NCI-H2081 (cell line): Measurements from ENCODE around the gene CACNG1.

Experiments used
- DNase-seq, 2 experiments: peaks; one replicate each; lab custom pipeline; 2025; lab: John Stamatoyannopoulos, UW

Gene CACNG1

DNA sequence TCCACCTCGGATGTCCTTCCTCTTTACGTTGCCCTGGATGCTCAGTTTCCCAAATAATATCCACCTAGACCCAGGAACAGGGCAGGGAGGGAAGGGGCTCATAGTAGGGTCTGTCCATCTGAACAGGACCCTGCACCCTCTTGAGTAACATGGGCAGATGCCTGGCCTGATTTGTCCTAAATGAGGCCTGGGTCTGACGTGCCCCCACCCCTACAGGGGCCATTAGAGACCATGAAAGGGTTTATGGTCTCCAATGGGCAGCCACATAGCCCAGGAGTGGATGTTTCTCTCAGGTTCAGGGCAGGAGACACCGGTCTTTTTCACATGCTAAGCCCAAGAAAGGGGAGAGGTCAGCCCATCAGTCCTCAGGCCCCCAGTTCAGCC lies 6.8 kb downstream of the CACNG1 start:
- no peak for DNase-seq

DNA sequence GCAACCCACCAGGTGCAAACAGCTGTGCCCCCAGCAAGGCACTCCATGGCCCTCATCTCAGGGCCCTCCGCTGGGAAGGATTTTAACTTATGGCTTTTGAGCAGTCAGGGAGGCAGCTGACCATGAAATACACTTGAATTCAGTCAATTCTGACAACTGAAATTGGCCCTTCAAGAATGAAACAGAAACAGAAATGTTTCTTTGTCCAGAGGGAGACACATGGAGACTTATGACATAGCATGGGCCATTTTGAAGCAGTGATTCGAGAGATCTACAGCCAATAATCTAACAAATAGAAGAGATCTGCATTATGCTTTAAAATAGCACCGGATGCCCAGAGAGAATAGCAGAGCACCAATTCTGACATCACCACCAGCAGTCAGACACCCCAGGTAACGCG lies 7.5 kb downstream of the CACNG1 start:
- DNase-seq: no peak

DNA sequence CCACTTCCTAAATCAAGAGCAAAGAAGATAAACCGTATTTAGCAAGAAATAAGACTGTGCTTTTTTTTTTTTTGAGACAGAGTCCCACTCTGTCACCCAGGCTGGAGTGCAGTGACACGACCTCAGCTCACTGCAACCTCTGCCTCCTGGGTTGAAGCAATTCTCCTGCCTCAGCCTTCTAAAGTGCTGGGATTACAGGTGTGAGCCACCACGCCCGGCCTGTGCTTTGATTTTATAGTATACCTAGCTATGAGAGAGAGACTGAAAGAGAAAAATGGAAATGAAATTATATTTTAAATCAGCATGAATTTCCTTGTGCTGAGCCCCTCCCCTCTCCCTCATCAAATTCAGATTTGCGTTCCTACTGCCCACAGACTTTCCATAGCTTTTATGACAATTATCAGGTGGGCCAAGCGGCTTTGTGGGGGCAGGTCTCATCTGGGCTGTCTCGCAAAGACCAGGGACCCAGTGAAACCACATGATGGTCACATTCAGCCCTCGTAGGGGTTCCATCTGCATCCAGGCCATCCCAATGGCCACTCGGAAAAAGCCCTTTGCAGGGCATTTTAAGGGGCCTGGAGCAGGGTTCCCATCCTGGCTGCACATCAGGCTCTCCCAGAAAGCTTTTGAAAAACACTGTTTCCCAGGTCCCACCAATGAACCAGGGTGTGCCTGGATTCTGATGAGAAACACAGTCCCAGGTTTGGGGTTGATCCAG lies 8.5 kb downstream of the CACNG1 start:
- no peak for DNase-seq

DNA sequence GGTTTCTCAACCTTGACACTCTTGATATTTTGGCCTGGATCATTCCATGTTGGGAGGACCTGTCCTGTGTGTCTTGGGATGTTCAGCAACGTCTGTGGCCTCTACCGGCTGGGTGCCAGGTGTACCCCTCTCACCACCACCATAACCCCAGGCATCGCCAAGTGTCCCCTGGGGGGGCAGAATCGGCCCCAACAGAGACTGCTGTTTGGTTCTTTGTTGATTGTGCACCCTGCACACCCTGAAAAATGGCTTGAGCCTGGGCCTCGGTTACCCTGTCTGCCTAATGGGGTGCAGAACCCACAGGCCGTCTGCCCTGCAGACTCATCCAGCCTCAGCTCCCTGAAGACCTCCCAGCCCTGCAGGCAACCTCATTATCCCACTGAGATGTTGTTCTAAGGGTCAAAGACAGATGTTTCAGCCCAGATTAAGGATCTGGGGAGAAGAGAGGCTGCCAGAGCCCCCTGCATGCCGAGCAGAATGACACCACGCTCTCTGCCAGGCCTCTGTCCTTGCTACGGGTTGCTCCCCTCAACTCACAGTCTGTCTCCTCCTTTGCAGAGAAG lies 9.2 kb downstream of the CACNG1 start:
- DNase-seq: no peak

DNA sequence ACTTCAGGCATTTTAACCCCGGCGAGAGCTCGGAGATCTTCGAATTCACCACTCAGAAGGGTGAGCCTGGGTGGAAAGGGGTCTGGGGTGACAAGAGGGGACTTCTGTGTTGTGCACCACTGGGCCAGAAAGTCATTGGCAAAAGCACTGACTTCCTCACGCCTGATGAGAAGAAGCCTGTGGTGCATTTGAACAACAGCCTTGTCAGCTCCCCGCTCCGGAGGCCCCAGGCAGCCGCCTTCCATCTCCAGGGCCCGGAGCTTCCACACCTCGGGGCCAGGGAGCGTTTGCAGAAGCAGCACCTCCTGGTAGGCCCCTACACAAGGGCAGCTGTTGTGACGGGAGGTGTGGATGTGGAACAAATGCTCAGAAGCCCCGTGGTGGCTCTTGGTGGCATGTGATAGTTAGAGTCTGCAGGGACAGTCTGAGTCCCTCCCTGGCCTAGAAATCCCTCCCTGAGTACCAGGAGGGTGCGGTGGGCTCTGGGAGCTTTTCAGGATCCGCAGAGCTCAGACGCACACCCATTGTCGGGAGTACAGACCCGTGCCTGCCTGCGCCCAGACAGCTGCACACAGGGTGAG lies 9.7 kb downstream of the CACNG1 start:
- DNase-seq: no peak

DNA sequence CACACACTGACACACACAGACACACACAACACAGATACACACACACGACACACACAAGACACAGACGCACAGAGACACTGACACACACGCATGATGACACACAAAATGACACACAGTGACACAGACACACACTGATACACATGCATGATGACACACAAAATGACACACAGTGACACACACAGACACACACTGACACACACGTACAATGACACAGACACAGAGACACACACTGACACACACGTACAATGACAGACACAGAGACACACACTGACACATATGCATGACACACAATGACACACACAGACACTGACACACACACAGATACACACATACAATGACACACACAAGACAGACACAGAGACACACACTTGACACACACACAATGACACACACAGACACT lies 10.3 kb downstream of the CACNG1 start:
- DNase-seq: no peak

DNA sequence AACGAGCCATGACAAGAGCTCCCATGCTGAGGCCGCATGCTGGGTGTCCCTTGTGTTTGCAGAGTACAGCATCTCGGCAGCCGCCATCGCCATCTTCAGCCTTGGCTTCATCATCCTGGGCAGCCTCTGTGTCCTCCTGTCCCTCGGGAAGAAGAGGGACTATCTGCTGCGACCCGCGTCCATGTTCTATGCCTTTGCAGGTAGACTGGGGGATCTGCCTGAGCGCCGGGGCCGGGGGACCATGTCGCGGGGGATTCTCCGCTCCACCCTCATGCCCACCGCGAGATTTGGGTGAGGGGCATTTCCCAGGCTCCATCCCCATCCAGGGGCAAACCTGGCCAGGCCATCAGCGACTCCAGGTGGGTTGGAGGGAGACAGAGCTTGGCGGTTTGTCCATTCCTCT lies 10.7 kb downstream of the CACNG1 start:
- DNase-seq: no peak

DNA sequence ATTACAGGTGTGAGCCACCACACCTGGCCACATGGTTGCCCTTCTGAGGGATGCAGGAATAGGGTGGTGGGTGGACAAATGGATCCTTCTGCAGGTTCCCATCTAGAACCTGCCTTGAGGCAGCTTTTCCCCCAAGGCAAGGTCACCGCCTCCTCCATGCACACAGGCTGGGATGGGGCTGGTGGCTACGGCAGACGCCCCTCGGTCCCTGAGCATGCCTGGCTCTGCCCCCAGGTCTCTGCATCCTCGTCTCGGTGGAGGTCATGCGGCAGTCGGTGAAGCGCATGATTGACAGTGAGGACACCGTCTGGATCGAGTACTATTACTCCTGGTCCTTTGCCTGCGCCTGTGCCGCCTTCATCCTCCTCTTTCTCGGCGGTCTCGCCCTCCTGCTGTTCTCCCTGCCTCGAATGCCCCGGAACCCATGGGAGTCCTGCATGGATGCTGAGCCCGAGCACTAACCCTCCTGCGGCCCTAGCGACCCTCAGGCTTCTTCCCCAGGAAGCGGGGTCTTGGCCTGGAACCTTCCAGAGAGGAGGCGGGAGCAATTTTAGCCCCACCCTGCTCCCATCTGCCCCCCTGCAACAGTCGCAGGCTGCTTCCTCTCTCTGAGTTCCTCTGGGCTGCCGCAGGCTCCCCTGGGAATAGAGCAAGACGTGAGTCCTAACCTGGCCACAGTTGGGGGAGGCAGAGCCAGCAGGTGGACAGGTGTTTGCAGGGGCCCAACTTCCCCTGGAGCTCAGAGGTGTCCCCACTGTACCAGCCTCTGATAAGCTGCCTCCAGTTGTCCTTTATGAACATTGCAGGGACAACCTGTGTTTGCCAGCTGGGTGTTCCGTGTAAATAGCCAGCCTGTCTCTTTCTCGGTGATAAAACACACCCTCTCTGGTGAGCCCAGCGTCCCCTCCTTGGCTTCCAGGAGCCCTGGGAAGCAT lies 11.7 kb downstream of the CACNG1 start:
- peak in 1 of 2 experiments; percentile 11 for DNase-seq

DNA sequence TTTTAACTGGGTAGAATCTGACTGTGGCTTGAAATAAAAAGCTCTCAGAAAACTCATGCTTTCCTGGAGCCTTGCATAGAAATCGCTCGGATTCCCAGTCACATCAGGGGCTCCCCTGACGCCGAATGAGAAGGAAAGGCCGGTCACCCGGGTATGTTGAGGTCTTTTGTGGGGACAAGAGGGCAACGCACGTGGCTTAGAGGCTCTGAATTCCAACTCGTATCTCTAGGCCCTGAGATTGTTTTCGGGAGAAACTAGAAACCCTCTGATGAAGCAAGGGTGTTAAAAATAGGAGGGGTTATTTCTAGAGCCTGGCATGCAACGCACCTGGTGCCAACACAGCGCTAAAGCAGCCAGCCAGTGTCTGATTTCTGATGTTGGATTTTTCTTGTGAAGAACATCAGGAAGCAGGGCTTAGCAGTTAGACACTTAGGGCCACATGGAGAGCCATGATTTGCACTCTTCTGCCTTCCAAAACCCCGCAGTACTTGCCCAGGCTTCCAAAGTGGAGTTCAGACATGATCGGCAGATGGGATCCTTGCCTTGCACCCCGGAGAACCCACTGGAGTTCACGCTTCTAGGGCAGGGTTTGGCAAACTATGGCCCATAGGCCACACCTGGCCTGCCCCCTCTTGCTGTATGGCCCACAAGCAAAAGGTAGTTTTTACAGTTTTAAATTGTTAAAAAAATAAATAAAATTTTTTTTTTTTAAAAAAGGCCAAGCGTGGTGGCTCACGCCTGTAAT lies 12.6 kb downstream of the CACNG1 start:
- no peak for DNase-seq

DNA sequence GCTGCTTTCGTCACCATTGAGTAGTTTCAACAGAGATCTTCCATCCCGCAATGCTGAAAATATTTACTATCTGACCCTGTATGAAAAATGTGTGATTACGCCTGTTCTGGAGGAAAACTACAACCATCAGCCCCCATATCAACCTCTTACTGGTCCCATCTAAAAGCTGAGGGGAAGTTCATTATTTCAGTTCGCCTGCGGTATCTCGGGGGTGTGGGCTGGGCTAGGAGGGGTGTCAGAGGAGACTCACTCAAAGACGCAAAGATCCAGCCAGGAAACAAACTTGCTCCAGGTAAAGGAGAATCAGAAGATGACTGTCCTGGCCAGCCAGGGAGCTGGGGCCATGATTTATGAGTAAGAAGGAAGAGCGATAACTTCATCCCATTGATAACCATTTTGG lies 13.7 kb downstream of the CACNG1 start:
- DNase-seq: no peak

DNA sequence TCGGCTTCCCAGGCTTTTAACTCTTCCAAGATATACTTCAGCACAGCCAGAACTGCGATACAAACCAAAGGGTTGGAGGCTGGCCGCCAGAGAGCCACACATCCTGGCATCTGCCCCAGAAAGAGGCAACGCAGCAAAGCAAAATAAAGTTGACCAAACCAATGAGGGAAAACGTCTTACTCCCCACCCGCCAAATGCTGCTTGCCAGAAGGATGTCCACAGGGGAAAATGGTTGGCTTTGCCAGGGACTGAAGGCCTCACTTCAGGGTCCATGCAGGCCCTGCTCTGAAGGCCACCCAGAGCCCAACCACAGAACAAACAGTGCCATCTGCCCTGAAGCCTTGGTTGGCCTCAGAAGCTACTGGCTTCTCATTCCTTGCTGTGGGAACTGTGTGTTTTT lies 15.0 kb downstream of the CACNG1 start:
- no peak for DNase-seq

DNA sequence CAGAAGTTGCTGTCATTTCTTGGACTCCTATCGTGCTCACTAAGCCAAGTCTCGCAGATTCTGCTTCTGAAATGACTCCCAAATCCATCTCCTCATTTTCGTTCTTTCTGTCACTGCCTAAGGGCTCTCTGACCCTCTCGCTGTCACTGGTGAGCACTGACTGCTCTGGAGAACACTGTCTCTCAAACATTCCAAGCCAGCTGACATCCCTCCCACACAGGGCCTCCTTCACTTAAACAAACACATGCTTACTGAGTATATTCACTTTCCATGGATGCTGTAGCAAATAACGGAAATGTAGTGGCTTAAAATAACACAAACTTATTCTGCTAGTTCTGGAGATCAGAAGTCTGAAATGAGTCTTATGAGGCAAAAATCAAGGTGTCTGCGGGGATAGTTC lies 18.8 kb downstream of the CACNG1 start:
- DNase-seq: no peak

DNA sequence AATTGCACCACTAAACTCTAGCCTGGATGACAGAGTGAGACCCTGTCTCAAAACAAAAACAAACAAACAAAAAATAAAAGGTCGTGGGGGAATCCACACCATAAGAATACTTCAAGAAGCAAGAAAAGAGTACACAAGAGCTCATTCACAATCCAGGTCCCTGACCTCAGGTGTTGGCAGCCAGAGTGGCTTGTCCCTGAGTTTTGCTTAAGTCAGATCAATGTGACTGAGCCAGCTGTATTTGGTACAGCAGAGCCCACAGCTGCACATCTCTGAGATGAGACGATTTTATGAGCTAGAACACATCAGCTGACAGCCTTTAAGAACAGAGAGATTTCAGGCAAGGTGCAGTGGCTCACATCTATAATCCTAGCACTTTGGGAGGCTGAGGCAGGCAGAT lies 22.4 kb downstream of the CACNG1 start:
- DNase-seq: no peak

DNA sequence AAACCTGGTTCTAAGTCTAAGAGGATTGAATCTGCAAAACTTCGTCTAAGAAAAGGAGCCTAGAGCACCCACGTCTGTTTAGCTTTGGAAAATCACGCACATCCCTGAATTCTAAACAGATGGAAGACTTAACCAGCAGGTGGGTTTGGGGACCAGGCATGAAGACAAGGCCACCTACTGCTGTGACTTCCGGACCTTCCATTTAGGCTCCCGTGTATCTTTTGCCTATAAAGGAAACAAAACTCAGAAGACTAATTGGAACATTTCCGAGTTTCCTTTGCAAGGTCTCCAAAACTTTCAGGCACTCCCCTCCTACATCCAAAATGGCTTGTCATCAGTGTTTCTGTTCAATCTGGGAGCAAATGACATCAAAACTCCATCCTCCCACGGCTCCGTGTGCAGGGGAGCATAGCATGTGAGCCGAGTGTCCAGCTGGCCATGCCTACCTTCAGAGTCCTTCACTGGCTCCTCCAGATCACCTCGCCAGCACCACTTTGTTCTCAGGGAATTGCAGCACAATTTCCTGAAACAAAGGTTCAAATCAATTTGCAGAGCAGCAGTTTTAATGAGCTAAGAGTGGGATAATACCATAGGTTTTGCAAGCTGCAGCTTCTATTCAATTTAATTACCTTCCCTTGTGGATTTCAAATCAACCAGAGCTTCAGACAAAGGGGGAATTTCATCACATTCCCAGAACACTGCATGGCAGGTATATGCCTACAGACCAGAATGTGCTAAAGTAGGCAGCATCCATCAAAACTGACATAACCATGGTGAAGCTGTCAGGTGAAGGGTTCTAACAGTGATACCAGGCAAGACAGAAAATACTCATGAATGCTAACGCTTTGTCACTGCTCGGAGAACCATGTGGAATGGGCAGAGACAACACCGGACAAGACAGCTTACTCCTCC lies 23.5 kb downstream of the CACNG1 start:
- no peak for DNase-seq

DNA sequence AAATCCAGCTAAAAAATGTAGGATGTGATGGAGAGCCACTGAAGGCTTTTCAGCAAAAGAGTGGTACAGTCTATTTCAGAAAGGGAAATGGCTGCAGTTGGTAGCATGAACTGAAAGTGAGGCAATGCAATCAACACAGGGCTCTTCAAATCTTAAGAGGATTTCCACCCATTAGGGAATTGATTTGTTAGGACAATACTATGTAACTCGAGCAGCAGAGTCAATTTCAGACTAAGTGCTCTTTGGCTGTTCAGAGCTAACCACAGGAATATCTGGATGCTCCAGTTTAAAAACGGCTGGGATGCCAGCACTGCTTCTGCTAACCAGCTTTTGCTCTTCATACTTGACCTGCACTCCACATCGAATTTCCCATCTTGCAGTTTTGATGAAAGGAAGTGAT lies 24.6 kb downstream of the CACNG1 start:
- DNase-seq: no peak

DNA sequence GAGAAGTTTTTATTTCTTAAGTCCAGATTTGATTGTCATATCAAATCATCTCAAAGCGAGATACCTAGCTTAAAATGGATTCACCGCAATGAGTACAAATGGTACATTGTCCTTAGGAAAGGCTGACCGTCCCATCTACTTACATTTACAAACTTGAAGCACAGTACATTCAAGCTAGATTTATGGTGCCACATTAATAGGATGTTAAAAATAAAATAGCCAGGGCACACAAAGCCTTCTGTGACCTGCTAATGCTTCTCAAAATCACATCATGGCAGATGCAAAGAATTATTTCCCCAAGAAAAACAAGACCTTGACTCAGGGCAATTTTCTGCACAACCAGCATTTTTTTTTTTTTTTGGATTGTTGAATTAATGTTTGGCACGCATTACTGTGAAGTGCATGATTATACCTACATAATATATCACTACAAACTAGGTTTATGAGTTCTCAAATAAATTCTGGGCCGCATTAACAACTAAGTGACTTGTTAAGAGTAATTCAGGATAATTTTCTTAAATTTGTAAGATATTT lies 25.3 kb downstream of the CACNG1 start:
- no peak for DNase-seq

DNA sequence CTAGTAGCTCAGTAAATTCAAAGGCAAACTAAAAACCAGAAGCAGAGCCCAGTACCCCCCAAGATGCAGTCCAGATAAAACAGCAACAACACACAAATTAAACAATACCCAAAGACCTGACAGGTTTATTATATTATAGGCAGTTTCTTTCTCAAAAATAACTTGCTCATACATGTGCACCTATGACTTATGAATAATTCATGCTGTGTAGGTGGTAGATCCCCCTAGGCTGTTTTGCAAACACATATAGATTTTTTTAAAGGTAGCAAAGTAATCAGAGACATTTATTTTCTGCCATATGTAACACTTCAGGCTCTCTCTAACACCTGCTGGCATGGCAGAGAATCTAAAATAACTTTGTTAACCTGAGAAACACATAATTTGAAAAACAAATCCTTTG lies 27.2 kb downstream of the CACNG1 start:
- DNase-seq: no peak

DNA sequence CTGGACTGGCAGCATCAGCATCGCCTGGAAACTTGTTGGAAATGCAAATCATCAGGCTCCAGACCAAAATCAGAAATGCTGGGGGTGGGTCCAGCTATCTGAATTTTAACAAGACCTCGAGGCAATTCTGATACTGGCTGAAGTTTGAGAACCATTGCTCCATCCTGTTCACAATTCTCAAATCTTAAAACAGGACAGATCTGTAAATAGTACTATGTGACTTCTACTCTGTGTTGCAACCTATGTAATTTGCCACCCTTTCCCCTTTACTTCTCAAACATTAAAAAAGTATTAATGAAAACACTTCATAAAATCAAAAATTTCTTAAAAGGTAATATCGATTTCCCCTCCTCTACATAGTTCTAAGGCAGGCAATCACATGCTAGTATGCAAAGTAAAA lies 28.5 kb downstream of the CACNG1 start:
- no peak for DNase-seq

DNA sequence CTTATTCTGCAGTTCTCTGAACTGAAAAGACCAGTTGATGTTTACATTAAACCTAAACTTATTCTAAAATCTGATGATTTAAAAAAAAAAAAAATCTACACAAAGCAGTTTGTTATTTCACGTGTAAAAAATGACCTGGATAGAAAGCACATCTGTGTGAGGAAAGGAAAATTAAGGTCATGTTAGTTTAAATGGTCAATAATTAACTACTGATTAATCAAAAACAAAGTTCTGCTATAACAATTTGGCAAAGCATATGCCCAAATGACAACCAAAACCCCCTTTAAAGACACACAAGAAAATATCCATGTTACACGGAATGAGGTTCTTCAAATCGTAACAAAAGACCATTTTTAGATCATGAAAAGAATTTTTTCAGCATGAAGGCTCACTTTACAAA lies 30.4 kb downstream of the CACNG1 start:
- no peak for DNase-seq

DNA sequence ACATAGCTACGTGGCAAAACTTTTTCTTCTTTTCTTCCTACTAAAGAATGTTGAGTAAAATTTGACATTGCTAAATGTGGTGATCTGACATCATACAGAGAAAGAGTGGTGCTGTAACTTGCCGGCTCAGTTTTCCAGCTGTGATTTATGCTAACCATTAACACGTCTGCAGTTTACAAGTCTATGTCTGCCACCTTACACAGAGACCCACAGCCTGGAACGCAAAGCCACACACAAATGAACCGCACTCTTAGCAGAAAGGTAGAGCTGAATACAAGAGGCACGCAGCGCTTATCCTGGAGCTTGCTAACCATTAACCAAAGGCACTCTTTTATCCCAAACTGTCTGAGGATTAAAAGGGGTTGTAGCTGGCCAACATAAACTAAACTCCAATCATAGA lies 31.9 kb downstream of the CACNG1 start:
- no peak for DNase-seq

DNA sequence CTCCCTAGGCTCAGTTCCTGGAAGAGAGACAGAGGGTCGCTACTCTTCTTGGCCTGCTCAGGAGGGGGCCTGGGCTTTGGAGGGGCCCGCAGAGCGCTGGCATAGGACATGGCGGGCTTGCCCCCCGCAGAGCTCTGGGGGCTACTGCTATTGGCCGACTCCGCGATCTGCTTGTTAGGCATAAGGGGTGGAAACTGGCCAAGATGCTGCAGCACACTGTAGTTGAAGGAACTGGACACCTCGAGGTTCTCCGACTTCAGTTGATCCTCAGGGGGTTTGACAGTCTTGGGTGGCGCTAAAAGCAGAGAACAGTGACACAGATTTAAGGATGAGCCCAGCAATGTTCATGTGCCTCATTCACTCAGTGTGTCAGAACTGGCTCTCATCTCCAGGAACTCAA lies 33.9 kb downstream of the CACNG1 start:
- no peak for DNase-seq
